Measurements from ENCODE around the gene RBM8A. TPM values are rescaled to one million over a fixed set of nuclear protein-coding genes. Genes with fewer than 3 reads are reported as not detected.

Gene RBM8A
- total RNA-seq, 1 donor from 2014 or later: 206 TPM

DNA sequence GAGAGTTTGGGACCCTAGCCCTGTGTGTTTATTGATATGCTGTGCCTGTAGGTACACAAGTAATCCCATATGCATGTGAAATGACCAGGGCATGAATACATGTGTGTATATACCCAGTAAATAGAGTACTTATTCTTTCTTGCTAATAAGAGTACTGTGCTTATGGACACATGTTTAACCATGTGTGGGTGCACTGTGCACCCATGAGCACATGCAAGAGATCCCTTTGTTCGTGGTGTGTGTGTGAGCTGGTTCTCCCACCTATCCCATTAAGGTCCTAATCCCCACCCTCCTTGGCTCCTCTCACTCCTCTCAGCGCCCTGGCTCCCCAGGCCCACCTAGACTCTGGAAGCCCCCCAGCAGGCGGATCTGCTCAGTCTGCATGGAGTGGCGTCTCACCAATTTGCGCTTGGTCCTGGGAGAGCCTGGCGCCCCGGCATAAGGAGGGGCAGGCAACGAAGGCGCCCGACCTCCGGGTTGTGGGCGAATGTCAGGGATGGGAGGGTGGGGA lies 32.7 kb upstream of the RBM8A start:
- Mint-ChIP-seq H3K36me3 (ENCODE audit: unreplicated experiment) (no peaks in the 10 kb centered on the region), H3K4me1 (ENCODE audit: low read depth, unreplicated experiment) (peaks cover 25% of the 10 kb centered on the region)

DNA sequence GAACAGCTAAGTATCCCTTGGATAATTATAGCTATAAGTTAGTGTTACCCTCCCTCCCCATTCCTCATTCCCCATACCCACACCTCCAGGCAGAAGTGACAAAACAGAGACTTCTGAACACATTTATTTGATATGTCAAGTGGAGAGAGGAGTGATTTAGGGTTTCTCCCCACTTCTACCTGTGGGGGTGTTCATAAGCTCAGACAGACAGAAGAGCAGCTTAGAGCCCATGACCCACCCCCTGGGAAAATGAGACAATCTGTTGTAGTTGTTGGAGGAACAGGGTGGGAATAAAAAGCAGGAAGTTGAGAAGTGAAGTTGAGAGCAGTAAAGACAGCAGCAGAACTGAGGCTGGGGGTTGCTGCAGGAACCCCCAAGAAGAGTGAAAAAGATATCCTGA lies 32.0 kb upstream of the RBM8A start:
- no peak for DNase-seq
- Mint-ChIP-seq H3K36me3 (ENCODE audit: unreplicated experiment) (no peaks in the 10 kb centered on the region), H3K27ac (ENCODE audit: unreplicated experiment) (peak overlapping the region; percentile 39), H3K4me1 (ENCODE audit: low read depth, unreplicated experiment) (peaks cover 24% of the 10 kb centered on the region), H3K4me3 (ENCODE audit: unreplicated experiment) (peak overlapping the region; percentile 97), H3K9me3 (ENCODE audit: unreplicated experiment) (peaks cover 17% of the 10 kb centered on the region), H3K27me3 (ENCODE audit: unreplicated experiment) (peaks cover 19% of the 10 kb centered on the region)
- TF ChIP-seq, protein P1, sequence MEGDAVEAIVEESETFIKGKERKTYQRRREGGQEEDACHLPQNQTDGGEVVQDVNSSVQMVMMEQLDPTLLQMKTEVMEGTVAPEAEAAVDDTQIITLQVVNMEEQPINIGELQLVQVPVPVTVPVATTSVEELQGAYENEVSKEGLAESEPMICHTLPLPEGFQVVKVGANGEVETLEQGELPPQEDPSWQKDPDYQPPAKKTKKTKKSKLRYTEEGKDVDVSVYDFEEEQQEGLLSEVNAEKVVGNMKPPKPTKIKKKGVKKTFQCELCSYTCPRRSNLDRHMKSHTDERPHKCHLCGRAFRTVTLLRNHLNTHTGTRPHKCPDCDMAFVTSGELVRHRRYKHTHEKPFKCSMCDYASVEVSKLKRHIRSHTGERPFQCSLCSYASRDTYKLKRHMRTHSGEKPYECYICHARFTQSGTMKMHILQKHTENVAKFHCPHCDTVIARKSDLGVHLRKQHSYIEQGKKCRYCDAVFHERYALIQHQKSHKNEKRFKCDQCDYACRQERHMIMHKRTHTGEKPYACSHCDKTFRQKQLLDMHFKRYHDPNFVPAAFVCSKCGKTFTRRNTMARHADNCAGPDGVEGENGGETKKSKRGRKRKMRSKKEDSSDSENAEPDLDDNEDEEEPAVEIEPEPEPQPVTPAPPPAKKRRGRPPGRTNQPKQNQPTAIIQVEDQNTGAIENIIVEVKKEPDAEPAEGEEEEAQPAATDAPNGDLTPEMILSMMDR (IDR thresholded peaks at IDR 0.05; ENCODE audit: partially characterized antibody, unreplicated experiment): no peak

More for the DNA sequence above, 32.7 kb upstream of the RBM8A start:
- Mint-ChIP-seq H3K4me3 (ENCODE audit: unreplicated experiment) (peak overlapping the region; percentile 97), H3K27ac (ENCODE audit: unreplicated experiment) (peak overlapping the region; percentile 39), H3K9me3 (ENCODE audit: unreplicated experiment) (peaks cover 19% of the 10 kb centered on the region), H3K27me3 (ENCODE audit: unreplicated experiment) (peaks cover 19% of the 10 kb centered on the region)
- DNase-seq: no peak
- TF ChIP-seq, protein P1 (IDR thresholded peaks at IDR 0.05; ENCODE audit: partially characterized antibody, unreplicated experiment): no peak

DNA sequence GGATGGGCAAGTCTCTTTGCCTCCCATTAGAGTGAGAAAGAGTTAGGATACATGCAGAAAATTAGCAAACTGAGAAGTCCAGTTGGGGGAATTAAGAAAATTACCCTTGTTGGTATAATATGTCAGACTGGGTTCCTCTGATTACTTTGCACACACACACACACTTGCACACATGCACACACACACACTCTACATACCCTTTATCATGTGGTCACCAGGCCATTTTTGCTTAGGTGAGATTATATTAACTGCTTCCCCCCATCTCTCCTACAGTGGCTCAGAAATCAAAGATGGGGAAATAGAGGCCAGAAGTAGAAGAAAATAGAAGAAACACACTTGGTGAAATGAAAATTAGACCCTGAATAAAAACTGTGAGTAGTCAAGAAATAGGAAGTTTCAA lies 31.4 kb upstream of the RBM8A start:
- peaks cover 17% of the 10 kb centered on the region for H3K9me3 Mint-ChIP-seq (ENCODE audit: unreplicated experiment)
- no peak for DNase-seq
- no peaks in the 10 kb centered on the region for H3K36me3 Mint-ChIP-seq (ENCODE audit: unreplicated experiment)
- peaks cover 19% of the 10 kb centered on the region for H3K27me3 Mint-ChIP-seq (ENCODE audit: unreplicated experiment)
- H3K4me3 Mint-ChIP-seq (ENCODE audit: unreplicated experiment): peak overlapping the region; percentile 97
- TF ChIP-seq, protein P1 (IDR thresholded peaks at IDR 0.05; ENCODE audit: partially characterized antibody, unreplicated experiment): no peak
- no peak overlapping the region for H3K27ac Mint-ChIP-seq (ENCODE audit: unreplicated experiment)
- H3K4me1 Mint-ChIP-seq (ENCODE audit: low read depth, unreplicated experiment): peaks cover 20% of the 10 kb centered on the region

DNA sequence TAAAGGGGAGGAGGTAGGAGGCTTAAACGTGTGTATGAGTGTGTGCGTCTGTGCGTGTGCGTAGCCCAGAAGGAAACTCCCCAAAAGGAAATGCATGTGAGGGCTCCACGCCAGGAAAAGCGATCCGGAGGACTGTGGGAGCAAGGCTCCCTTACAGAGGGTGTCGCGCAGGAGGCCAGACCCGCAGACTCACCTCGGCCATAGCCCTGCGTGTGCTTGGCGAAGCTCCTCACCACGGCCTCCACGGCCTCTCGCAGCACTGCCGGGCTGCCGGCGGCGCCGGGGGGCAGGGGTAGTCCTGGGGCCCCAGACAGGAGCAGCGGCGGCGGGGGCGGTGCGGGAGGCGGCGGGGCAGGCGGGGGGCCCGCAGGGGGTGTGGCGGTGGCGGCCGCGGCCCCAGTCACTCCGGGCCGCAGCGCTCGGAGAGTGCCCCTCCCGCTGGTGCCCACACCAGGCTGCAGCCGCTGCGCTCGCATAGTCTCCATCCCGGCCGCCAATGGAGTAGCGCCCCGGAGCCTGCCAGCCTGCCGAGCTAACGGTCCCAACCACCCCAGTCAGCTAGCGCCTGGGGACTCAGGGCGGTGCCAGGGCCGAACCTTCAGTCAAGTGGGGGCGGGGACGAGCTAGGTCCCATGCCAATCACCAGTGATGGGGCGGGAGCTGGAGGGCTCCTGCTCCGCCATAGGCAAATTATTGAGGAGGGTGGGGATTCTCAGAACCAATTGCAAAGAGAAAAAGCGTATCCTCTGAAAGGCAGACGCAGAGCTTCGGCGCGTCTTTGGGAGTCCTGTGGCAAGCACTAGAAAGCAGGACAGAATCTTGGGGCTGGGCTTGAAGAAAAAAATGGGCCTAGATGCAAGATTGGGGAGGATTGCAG lies 30.4 kb upstream of the RBM8A start, which contains the start of gene LIX1L:
TSS of gene LIX1L (minus strand) at position 575 of the 877 bp plus-strand sequence. CDS start at position 485, 90 bp downstream.
- Mint-ChIP-seq H3K36me3 (ENCODE audit: unreplicated experiment) (no peaks in the 10 kb centered on the region), H3K27ac (ENCODE audit: unreplicated experiment) (peak within 1 kb of the TSS; percentile 56), H3K4me3 (ENCODE audit: unreplicated experiment) (peak within 1 kb of the TSS; percentile 98), H3K27me3 (ENCODE audit: unreplicated experiment) (peaks cover 14% of the 10 kb centered on the region), H3K9me3 (ENCODE audit: unreplicated experiment) (peaks cover 12% of the 10 kb centered on the region), H3K4me1 (ENCODE audit: low read depth, unreplicated experiment) (peaks cover 15% of the 10 kb centered on the region)
- DNase-seq: peak; percentile 93
- TF ChIP-seq, protein P1 (IDR thresholded peaks at IDR 0.05; ENCODE audit: partially characterized antibody, unreplicated experiment): no peak
